Measurements from ENCODE around the gene CNBP. TPM values are rescaled to one million over a fixed set of nuclear protein-coding genes. Genes with fewer than 3 reads are reported as not detected.

The CNBP gene
- total and polyA plus RNA-seq, 2 of the 13 experiments (the other 11 are each of a cell fraction or from before 2014, with no cell fraction given), result 282 to 354 TPM

DNA sequence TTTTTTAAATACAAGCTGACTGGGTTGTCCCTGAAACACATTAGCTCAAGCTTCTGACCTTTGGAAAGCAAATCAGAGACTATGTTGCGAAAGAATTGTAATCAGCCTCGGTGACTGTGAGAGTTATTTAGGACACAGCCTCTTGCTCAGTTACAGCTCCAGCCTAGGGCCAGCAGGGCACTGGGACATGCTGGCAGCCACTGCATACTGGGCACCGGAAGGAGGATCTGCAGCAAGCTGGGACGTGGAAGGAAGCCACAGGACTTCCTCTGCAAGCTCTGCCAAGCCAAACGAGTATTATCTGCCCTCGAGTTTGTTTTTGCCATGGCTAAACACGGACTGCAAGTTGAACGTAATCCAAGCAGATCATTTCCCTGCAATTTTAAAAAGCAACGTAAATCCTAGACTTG lies 41.3 kb upstream of the CNBP start (continued):
- TF ChIP-seq ZNF775 (CRISPR knock-in tag; IDR thresholded peaks at IDR 0.05; ENCODE audit: borderline replicate concordance) (no peak), ZNF446 (CRISPR knock-in tag; IDR thresholded peaks at IDR 0.05) (no peak), MIER3 (CRISPR knock-in tag; IDR thresholded peaks at IDR 0.05; ENCODE audit: borderline replicate concordance) (no peak), ARID2 (CRISPR knock-in tag; IDR thresholded peaks at IDR 0.05; ENCODE audit: borderline replicate concordance) (peak; percentile 34; the same call in 1 of the 2 replicates), CREBL2 (CRISPR knock-in tag; IDR thresholded peaks at IDR 0.05; ENCODE audit: borderline replicate concordance) (no peak), FOSL2 (CRISPR knock-in tag; IDR thresholded peaks at IDR 0.05) (peak; percentile 68), ZKSCAN8 (CRISPR knock-in tag; IDR thresholded peaks at IDR 0.05; ENCODE audit: borderline replicate concordance) (0 out of 2 replicates have a peak, but pooled peaks have one; percentile 62), E2F5 (CRISPR knock-in tag; conservative IDR thresholded peaks at IDR 0.05) (no peak), ZKSCAN5 (CRISPR knock-in tag; IDR thresholded peaks at IDR 0.05) (no peak), SNAPC5 (CRISPR knock-in tag; IDR thresholded peaks at IDR 0.05; ENCODE audit: borderline replicate concordance) (no peak), HDAC6 (IDR thresholded peaks at IDR 0.05; ENCODE audit: low read depth, low read length) (no peak), CENPT (CRISPR knock-in tag; IDR thresholded peaks at IDR 0.05; ENCODE audit: low read depth) (no peak), POLR2A (IDR thresholded peaks at IDR 0.05; ENCODE audit: insufficient read depth in 1 of 2, low read depth in 2 of 2, low read length in 2 of 2) (peak; percentile 81 to 89), GABPA (IDR thresholded peaks at IDR 0.05; ENCODE audit: low read depth, low read length) (peak; percentile 44), GABPA (CRISPR knock-in tag; IDR thresholded peaks at IDR 0.05; ENCODE audit: low read depth) (peak; percentile 69), TCF7L2 (IDR thresholded peaks at IDR 0.05; ENCODE audit: low read depth, low read length) (no peak)
- TF ChIP-seq, protein P1, sequence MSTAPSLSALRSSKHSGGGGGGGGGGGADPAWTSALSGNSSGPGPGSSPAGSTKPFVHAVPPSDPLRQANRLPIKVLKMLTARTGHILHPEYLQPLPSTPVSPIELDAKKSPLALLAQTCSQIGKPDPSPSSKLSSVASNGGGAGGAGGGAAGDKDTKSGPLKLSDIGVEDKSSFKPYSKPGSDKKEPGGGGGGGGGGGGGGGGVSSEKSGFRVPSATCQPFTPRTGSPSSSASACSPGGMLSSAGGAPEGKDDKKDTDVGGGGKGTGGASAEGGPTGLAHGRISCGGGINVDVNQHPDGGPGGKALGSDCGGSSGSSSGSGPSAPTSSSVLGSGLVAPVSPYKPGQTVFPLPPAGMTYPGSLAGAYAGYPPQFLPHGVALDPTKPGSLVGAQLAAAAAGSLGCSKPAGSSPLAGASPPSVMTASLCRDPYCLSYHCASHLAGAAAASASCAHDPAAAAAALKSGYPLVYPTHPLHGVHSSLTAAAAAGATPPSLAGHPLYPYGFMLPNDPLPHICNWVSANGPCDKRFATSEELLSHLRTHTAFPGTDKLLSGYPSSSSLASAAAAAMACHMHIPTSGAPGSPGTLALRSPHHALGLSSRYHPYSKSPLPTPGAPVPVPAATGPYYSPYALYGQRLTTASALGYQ (CRISPR knock-in tag; IDR thresholded peaks at IDR 0.05), result no peak
- TF ChIP-seq, protein P2, sequence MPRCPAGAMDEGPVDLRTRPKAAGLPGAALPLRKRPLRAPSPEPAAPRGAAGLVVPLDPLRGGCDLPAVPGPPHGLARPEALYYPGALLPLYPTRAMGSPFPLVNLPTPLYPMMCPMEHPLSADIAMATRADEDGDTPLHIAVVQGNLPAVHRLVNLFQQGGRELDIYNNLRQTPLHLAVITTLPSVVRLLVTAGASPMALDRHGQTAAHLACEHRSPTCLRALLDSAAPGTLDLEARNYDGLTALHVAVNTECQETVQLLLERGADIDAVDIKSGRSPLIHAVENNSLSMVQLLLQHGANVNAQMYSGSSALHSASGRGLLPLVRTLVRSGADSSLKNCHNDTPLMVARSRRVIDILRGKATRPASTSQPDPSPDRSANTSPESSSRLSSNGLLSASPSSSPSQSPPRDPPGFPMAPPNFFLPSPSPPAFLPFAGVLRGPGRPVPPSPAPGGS (CRISPR knock-in tag; IDR thresholded peaks at IDR 0.05), result no peak
- TF ChIP-seq, protein P3, sequence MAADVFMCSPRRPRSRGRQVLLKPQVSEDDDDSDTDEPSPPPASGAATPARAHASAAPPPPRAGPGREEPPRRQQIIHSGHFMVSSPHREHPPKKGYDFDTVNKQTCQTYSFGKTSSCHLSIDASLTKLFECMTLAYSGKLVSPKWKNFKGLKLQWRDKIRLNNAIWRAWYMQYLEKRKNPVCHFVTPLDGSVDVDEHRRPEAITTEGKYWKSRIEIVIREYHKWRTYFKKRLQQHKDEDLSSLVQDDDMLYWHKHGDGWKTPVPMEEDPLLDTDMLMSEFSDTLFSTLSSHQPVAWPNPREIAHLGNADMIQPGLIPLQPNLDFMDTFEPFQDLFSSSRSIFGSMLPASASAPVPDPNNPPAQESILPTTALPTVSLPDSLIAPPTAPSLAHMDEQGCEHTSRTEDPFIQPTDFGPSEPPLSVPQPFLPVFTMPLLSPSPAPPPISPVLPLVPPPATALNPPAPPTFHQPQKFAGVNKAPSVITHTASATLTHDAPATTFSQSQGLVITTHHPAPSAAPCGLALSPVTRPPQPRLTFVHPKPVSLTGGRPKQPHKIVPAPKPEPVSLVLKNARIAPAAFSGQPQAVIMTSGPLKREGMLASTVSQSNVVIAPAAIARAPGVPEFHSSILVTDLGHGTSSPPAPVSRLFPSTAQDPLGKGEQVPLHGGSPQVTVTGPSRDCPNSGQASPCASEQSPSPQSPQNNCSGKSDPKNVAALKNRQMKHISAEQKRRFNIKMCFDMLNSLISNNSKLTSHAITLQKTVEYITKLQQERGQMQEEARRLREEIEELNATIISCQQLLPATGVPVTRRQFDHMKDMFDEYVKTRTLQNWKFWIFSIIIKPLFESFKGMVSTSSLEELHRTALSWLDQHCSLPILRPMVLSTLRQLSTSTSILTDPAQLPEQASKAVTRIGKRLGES (CRISPR knock-in tag; IDR thresholded peaks at IDR 0.05; ENCODE audit: borderline replicate concordance), result no peak
- TF ChIP-seq, protein P4, sequence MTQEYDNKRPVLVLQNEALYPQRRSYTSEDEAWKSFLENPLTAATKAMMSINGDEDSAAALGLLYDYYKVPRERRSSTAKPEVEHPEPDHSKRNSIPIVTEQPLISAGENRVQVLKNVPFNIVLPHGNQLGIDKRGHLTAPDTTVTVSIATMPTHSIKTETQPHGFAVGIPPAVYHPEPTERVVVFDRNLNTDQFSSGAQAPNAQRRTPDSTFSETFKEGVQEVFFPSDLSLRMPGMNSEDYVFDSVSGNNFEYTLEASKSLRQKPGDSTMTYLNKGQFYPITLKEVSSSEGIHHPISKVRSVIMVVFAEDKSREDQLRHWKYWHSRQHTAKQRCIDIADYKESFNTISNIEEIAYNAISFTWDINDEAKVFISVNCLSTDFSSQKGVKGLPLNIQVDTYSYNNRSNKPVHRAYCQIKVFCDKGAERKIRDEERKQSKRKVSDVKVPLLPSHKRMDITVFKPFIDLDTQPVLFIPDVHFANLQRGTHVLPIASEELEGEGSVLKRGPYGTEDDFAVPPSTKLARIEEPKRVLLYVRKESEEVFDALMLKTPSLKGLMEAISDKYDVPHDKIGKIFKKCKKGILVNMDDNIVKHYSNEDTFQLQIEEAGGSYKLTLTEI (CRISPR knock-in tag; conservative IDR thresholded peaks at IDR 0.05), result no peak

Data from HepG2 (cell line).